Activated T-helper 2 cell treated with anti-CD3 and anti-CD28 coated beads, Interferon-gamma antibody, Interleukin-2, Interleukin-4, amounts not matched to agents 10 μg/mL and 5 μg/mL and 100 μg/mL, durations not matched to agents 14 hours and 24 hours and 36 hours (primary cell): Measurements from ENCODE around the gene INPP5A. TPM values are rescaled to one million over a fixed set of nuclear protein-coding genes. Genes with fewer than 3 reads are reported as not detected.
"Not testable (repeated sequence)": the region's sequence is repeated elsewhere in the genome, so short reads cannot be mapped to it uniquely, and the experiment has no call there.

Experiments
- DNase-seq: peaks from one replicate; pipeline ENCODE4 v3.0.0; 2021; ENCODE audit warnings: low spot score
- H3K27ac Mint-ChIP-seq: one replicate; pipeline ENCODE4 v1.8.0; 2021; ENCODE audit warnings: mixed read lengths
- H3K27me3 Mint-ChIP-seq: one replicate; pipeline ENCODE4 v1.8.0; 2021; ENCODE audit warnings: low read depth, mixed read lengths
- H3K36me3 Mint-ChIP-seq: one replicate; pipeline ENCODE4 v1.8.0; 2021; ENCODE audit warnings: low read depth, mixed read lengths
- H3K4me1 Mint-ChIP-seq: one replicate; pipeline ENCODE4 v1.8.0; 2021; ENCODE audit warnings: low read depth, mixed read lengths
- H3K4me3 Mint-ChIP-seq: one replicate; pipeline ENCODE4 v1.8.0; 2021; ENCODE audit warnings: low read depth, mild to moderate bottlenecking, moderate library complexity, mixed read lengths
- H3K9me3 Mint-ChIP-seq: one replicate; pipeline ENCODE4 v1.8.0; 2021; ENCODE audit warnings: mixed read lengths
- intact Hi-C: fragments of 100-400 bp; cut with micrococcal nuclease; formaldehyde crosslinking; loops from one replicate; pipeline ENCODE4 v1.15.1; 2023
- total RNA-seq: library from RNA; stranded (reverse); gene quantifications from 2 replicates; pipeline ENCODE4 v1.2.3, GENCODE V29; 2022

Gene INPP5A
- total RNA-seq, 1 donor from 2014 or later: 13.0 TPM

GRCh38 chr10:132547421-132547861, 9.9 kb downstream of the INPP5A start:
- DNase-seq: no peak
- no peaks in the 10 kb centered on the region for H3K27me3 Mint-ChIP-seq
- H3K4me1 Mint-ChIP-seq: peaks cover 40% of the 10 kb centered on the region
- no peak overlapping the region for H3K4me3 Mint-ChIP-seq
- intact Hi-C loops: no loop called here
- no peaks in the 10 kb centered on the region for H3K9me3 Mint-ChIP-seq
- peaks cover 21% of the 10 kb centered on the region for H3K36me3 Mint-ChIP-seq
- H3K27ac Mint-ChIP-seq: no peak overlapping the region

GRCh38 chr10:132548106-132548823, 10.7 kb downstream of the INPP5A start:
- peaks cover 13% of the 10 kb centered on the region for H3K36me3 Mint-ChIP-seq

DNA sequence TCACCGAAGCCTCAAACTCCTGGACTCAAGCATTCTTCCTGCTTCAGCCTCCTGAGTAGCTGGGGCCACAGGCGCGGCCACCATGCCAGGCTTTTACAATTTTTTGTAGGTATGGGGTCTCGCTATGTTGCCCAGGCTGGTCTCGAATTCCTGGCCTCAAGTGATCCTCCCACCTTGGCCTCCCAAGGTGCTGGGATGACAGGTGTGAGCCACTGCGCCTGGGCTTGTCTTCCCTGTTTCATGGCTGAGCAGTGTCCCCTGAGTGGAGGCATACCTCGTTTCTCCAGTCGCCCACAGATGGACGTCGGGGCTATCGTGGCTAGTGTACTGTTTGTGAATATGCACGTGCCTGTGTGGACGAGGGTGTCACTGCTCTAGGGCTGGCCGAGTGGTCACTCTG, 11.3 kb downstream of the INPP5A start:
- Mint-ChIP-seq H3K36me3 (peaks cover 8% of the 10 kb centered on the region), H3K9me3 (no peaks in the 10 kb centered on the region), H3K4me3 (no peak overlapping the region), H3K27me3 (no peaks in the 10 kb centered on the region), H3K4me1 (peaks cover 33% of the 10 kb centered on the region), H3K27ac (no peak overlapping the region)
- no peak for DNase-seq
- intact Hi-C loops: no loop called here

More at GRCh38 chr10:132548106-132548823, 10.7 kb downstream of the INPP5A start:
- DNase-seq: no peak
- Mint-ChIP-seq H3K27me3 (no peaks in the 10 kb centered on the region), H3K27ac (no peak overlapping the region), H3K4me3 (no peak overlapping the region), H3K9me3 (no peaks in the 10 kb centered on the region), H3K4me1 (peaks cover 36% of the 10 kb centered on the region)
- intact Hi-C loops: no loop called here

DNA sequence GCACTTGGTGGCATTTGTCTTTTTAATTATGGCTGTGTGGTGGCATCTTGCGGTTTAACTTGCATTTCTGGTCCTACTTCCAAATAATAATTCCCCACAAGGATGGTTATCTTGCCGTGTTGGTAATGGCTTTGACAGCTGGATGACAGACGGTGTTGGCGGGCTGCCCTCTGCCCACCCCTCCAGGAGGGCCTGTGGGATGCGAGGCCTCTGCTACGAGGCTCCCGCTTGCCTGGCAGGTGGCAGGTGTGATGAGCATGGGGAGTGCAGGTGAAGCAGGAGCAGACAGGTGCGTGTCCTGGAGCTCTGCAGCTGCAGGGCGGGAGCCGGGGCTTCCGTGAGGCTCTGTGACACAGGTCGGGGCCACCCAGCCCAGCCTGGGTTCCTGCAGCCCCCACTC, 11.8 kb downstream of the INPP5A start:
- no peak overlapping the region for H3K27ac Mint-ChIP-seq
- intact Hi-C loops: no loop called here
- H3K27me3 Mint-ChIP-seq: no peaks in the 10 kb centered on the region
- no peak for DNase-seq
- peaks cover 3% of the 10 kb centered on the region for H3K36me3 Mint-ChIP-seq
- H3K4me1 Mint-ChIP-seq: peaks cover 28% of the 10 kb centered on the region
- H3K9me3 Mint-ChIP-seq: no peaks in the 10 kb centered on the region
- no peak overlapping the region for H3K4me3 Mint-ChIP-seq

GRCh38 chr10:132550366-132551092, 12.9 kb downstream of the INPP5A start:
- H3K27me3 Mint-ChIP-seq: no peaks in the 10 kb centered on the region
- no peaks in the 10 kb centered on the region for H3K36me3 Mint-ChIP-seq
- no peak overlapping the region for H3K4me3 Mint-ChIP-seq
- no peaks in the 10 kb centered on the region for H3K9me3 Mint-ChIP-seq
- intact Hi-C loops: no loop called here
- H3K4me1 Mint-ChIP-seq: peaks cover 20% of the 10 kb centered on the region
- H3K27ac Mint-ChIP-seq: peak overlapping the region; percentile 77
- DNase-seq: no peak

GRCh38 chr10:132551093-132551807, 13.7 kb downstream of the INPP5A start:
- Mint-ChIP-seq H3K36me3 (no peaks in the 10 kb centered on the region), H3K27ac (peak overlapping the region; percentile 77), H3K27me3 (no peaks in the 10 kb centered on the region), H3K9me3 (no peaks in the 10 kb centered on the region), H3K4me3 (peak overlapping the region; percentile 39), H3K4me1 (peaks cover 20% of the 10 kb centered on the region)
- DNase-seq: no peak
- intact Hi-C loops: no loop called here

GRCh38 chr10:132551808-132552130, 14.2 kb downstream of the INPP5A start:
- Mint-ChIP-seq H3K9me3 (no peaks in the 10 kb centered on the region), H3K36me3 (no peaks in the 10 kb centered on the region), H3K27me3 (no peaks in the 10 kb centered on the region), H3K4me3 (peak overlapping the region; percentile 39), H3K4me1 (peaks cover 26% of the 10 kb centered on the region), H3K27ac (peak overlapping the region; percentile 77)
- no peak for DNase-seq
- intact Hi-C loops: no loop called here

- DNase-seq, H3K36me3 Mint-ChIP-seq, intact Hi-C loops, H3K27ac Mint-ChIP-seq, H3K27me3 Mint-ChIP-seq, H3K4me3 Mint-ChIP-seq, H3K9me3 Mint-ChIP-seq: not testable (repeated sequence)
- H3K4me1 Mint-ChIP-seq: peaks cover 27% of the 10 kb centered on the region
These were observed 15.0 kb downstream of the INPP5A start for GRCh38 chr10:132552635-132553034.

- DNase-seq, H3K4me3 Mint-ChIP-seq, intact Hi-C loops, H3K27ac Mint-ChIP-seq, H3K27me3 Mint-ChIP-seq, H3K36me3 Mint-ChIP-seq, H3K9me3 Mint-ChIP-seq: not testable (repeated sequence)
- peaks cover 26% of the 10 kb centered on the region for H3K4me1 Mint-ChIP-seq
These were observed 16.0 kb downstream of the INPP5A start for GRCh38 chr10:132553568-132553967.

DNA sequence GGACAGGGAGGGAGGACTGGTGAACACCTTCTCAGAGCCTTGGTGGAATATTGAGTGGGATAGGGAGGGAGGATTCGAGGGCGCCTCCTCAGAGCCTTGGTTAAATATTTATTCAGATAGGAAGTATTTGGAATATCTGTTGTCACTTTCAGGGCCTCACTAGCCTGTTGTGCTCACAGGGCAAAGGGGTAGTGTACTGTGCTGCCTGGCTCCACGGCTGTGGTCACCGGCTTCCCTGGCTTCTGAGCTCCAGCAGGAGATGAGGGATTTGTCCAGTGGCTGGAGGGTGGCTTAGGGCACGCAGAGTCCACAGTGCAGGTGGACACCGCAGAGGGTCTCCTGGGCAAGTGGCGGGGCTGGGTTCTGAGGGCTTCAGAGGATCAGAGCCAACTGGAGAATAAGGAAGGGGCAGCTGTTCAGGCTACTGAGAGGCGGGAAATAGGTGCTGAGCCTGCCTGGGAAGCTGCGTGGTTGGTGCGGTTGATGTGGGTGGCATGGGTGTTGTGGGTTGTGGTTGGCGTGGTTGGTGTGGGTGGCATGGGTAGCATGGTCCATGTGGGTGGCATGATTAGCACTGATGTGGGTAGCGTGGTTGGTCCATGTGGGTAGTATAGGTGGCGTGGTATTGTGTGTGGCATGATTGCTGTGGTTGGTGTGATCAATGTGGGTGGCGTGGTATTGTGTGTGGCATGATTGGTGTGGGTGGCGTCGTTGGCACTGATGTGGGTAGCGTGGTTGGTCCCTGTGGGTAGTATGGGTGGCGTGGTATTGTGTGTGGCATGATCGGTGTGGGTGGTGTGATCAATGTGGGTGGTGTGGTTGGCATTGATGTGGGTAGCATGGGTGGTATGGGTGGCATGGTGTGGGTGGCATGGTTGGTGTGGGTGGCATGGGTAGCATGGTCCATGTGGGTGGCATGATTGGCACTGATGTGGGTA, 16.7 kb downstream of the INPP5A start:
- intact Hi-C loops: loop anchor here (2.0 kb wide), 1 partner anchor 14 kb away; no protein-coding TSS in a partner anchor
- H3K9me3 Mint-ChIP-seq: no peaks in the 10 kb centered on the region
- H3K36me3 Mint-ChIP-seq: no peaks in the 10 kb centered on the region
- H3K27me3 Mint-ChIP-seq: no peaks in the 10 kb centered on the region
- H3K4me1 Mint-ChIP-seq: peaks cover 26% of the 10 kb centered on the region
- DNase-seq: no peak
- H3K27ac Mint-ChIP-seq: no peak overlapping the region
- no peak overlapping the region for H3K4me3 Mint-ChIP-seq

DNA sequence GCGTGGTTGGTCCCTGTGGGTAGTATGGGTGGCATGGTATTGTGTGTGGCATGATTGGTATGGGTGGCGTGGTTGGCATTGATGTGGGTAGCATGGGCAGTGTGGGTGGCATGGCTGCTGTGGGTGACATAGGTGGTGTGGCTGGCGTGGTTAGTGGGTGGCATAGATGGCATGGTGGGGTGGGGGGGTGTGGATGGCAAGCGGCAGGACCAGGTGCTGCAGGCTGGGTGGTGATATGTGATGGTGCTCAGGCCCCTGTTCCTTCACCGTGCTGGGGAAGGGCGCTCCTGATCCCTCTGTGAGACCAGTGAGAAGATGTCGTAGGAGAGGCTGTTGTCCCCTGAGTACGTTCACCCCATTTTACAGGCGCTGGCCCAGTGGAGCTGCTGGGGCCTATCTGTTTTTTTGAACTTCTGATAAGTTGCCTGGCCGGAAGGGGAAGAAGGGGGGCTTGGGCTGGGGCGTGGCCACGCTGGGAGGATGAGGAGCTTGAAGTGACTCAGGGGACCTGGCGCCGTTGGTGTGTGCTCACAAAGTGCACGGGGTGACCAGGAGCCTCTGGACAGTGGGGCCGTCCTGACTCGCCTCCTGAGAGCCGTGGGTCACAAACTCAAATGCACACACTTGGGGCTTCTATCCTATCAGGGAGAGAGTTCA, 17.5 kb downstream of the INPP5A start:
- Mint-ChIP-seq H3K4me3 (no peak overlapping the region), H3K27me3 (no peaks in the 10 kb centered on the region), H3K27ac (no peak overlapping the region), H3K9me3 (no peaks in the 10 kb centered on the region), H3K36me3 (no peaks in the 10 kb centered on the region), H3K4me1 (peaks cover 34% of the 10 kb centered on the region)
- intact Hi-C loops: loop anchor here (2.0 kb wide), 1 partner anchor 14 kb away; no protein-coding TSS in a partner anchor
- peak; percentile 50 for DNase-seq
